Measurements from ENCODE around the gene PTGS1.

GRCh38 chr9:122374885-122375420 lies 4.1 kb downstream of the PTGS1 start:
- TF ChIP-seq CTCF (conservative IDR thresholded peaks at IDR 0.05 in 1 of 2, IDR thresholded peaks at IDR 0.05 in 1 of 2; ENCODE audit: extremely low read depth in 1 of 2, insufficient read depth in 1 of 2, low read depth in 1 of 2, low read length in 2 of 2) (no peak), EZH2 (IDR thresholded peaks at IDR 0.05; ENCODE audit: borderline replicate concordance, low read length) (no peak)

Measured in mammary epithelial cell (primary cell).